Stimulated activated CD8-positive, alpha-beta memory T cell treated with anti-CD3 and anti-CD28 coated beads, Interleukin-4, amount 100 ng/mL, for 24 hours (primary cell): ENCODE results near the gene TMEM125.

Experiments used
- DNase-seq: peaks from one replicate; pipeline ENCODE4 v3.0.0-alpha.2; 2020; ENCODE audit warnings: low read depth

TMEM125 gene

GRCh38 chr1:43293896-43294760 is 24.3 kb downstream of the TMEM125 start:
- no peak for DNase-seq

- DNase-seq, result no peak
Measured at GRCh38 chr1:43294761-43295160, 25.0 kb downstream of the TMEM125 start.

- DNase-seq, result no peak
Measured at GRCh38 chr1:43296207-43296606, 26.4 kb downstream of the TMEM125 start.

- no peak for DNase-seq
Measured at GRCh38 chr1:43298055-43298454, 28.3 kb downstream of the TMEM125 start.

- DNase-seq, result no peak
Measured at GRCh38 chr1:43299101-43299500, 29.3 kb downstream of the TMEM125 start.

- no peak for DNase-seq
Measured at GRCh38 chr1:43300378-43301094, 30.8 kb downstream of the TMEM125 start, which contains the start of gene TIE1. Gene TIE1 (plus strand): TSS chr1:43300982. CDS start chr1:43301072, 90 bp downstream.

GRCh38 chr1:43302201-43302600 is 32.4 kb downstream of the TMEM125 start:
- no peak for DNase-seq

- no peak for DNase-seq
Measured at GRCh38 chr1:43302721-43303470, 33.1 kb downstream of the TMEM125 start.

GRCh38 chr1:43303471-43304313 is 33.9 kb downstream of the TMEM125 start:
- no peak for DNase-seq

- no peak for DNase-seq
Measured at GRCh38 chr1:43304314-43304681, 34.5 kb downstream of the TMEM125 start.

GRCh38 chr1:43304771-43305300 is 35.1 kb downstream of the TMEM125 start:
- no peak for DNase-seq

- DNase-seq, result no peak
Measured at GRCh38 chr1:43305461-43305860, 35.7 kb downstream of the TMEM125 start.

- DNase-seq, result no peak
Measured at GRCh38 chr1:43305926-43306687, 36.3 kb downstream of the TMEM125 start.

GRCh38 chr1:43306688-43307457 is 37.1 kb downstream of the TMEM125 start:
- DNase-seq, result no peak

- DNase-seq, result no peak
Measured at GRCh38 chr1:43307458-43308158, 37.8 kb downstream of the TMEM125 start.

GRCh38 chr1:43308635-43309404 is 39.0 kb downstream of the TMEM125 start:
- no peak for DNase-seq

GRCh38 chr1:43309405-43310025 is 39.7 kb downstream of the TMEM125 start:
- DNase-seq, result no peak

- DNase-seq, result no peak
Measured at GRCh38 chr1:43311521-43311920, 41.7 kb downstream of the TMEM125 start.
